Activated T-cell treated with anti-CD3 and anti-CD28 coated beads for 48 hours (primary cell): ENCODE data around the gene NKD1.
A peak's percentile ranks its signal among the peaks of the same experiment; 100 is the strongest.

ENCODE experiments used
- DNase-seq: peaks from one replicate; pipeline ENCODE4 v3.0.0-alpha.2; 2020; ENCODE audit warnings: low read depth

The NKD1 gene

GRCh38 chr16:50631249-50631984 lies 83.2 kb downstream of the NKD1 start:
- no peak for DNase-seq

- DNase-seq = no peak
Measured at GRCh38 chr16:50631985-50632576, 83.9 kb downstream of the NKD1 start.

GRCh38 chr16:50632927-50633800 lies 85.0 kb downstream of the NKD1 start:
- no peak for DNase-seq

- no peak for DNase-seq
Measured at GRCh38 chr16:50634090-50634489, 85.9 kb downstream of the NKD1 start.

GRCh38 chr16:50634947-50635346 lies 86.8 kb downstream of the NKD1 start:
- DNase-seq = no peak

- peak; percentile 15 for DNase-seq
Measured at GRCh38 chr16:50635505-50636392, 87.6 kb downstream of the NKD1 start.

- DNase-seq = no peak
Measured at GRCh38 chr16:50636753-50637374, 88.7 kb downstream of the NKD1 start.

GRCh38 chr16:50637716-50638602 lies 89.8 kb downstream of the NKD1 start:
- DNase-seq = no peak

- no peak for DNase-seq
Measured at GRCh38 chr16:50638816-50639670, 90.8 kb downstream of the NKD1 start.

- no peak for DNase-seq
Measured at GRCh38 chr16:50640391-50640790, 92.2 kb downstream of the NKD1 start.

GRCh38 chr16:50640919-50641817 lies 93.0 kb downstream of the NKD1 start:
- DNase-seq = no peak

GRCh38 chr16:50641818-50642187 lies 93.6 kb downstream of the NKD1 start:
- no peak for DNase-seq

GRCh38 chr16:50642349-50642748 lies 94.2 kb downstream of the NKD1 start:
- no peak for DNase-seq

- DNase-seq = no peak
Measured at GRCh38 chr16:50643192-50643591, 95.0 kb downstream of the NKD1 start.

- no peak for DNase-seq
Measured at GRCh38 chr16:50644245-50644644, 96.0 kb downstream of the NKD1 start.

GRCh38 chr16:50644729-50645128 lies 96.5 kb downstream of the NKD1 start:
- no peak for DNase-seq

GRCh38 chr16:50645563-50646220 lies 97.5 kb downstream of the NKD1 start:
- DNase-seq = no peak

- no peak for DNase-seq
Measured at GRCh38 chr16:50646345-50646744, 98.1 kb downstream of the NKD1 start.
